Calu3 (cell line): ENCODE results near the gene FAM13B. TPM values are rescaled to one million over a fixed set of nuclear protein-coding genes. Genes with fewer than 3 reads are reported as not detected.

Experiments used
- BruUV-seq: library from RNA; stranded (reverse); fragments of 400-500 nt; replicated peaks from 2 replicates; lab custom pipeline; 2021; lab: Mats Ljungman, UMichigan
- CTCF ChIA-PET: fragments of 300-600 bp; sonication (Branson Sonifier 250); formaldehyde crosslinking; loops from one replicate; lab custom pipeline; 2022; ENCODE audit warnings: antibody characterized with exemption; lab: Charles Lee
- DNase-seq: peaks from one replicate; pipeline ENCODE4 v3.0.0; 2022
- H3K27ac Mint-ChIP-seq: one replicate; pipeline ENCODE4 v1.8.0; 2022; ENCODE audit warnings: mixed read lengths; ENCODE audit not compliant: unreplicated experiment
- H3K27me3 Mint-ChIP-seq: one replicate; pipeline ENCODE4 v1.8.0; 2022; ENCODE audit warnings: mixed read lengths; ENCODE audit not compliant: unreplicated experiment
- H3K36me3 Mint-ChIP-seq: one replicate; pipeline ENCODE4 v1.8.0; 2022; ENCODE audit warnings: mild to moderate bottlenecking, moderate library complexity, mixed read lengths; ENCODE audit not compliant: insufficient read depth, unreplicated experiment
- H3K4me1 Mint-ChIP-seq: one replicate; pipeline ENCODE4 v1.8.0; 2022; ENCODE audit warnings: mild to moderate bottlenecking, low read depth, mixed read lengths; ENCODE audit not compliant: unreplicated experiment
- H3K4me3 Mint-ChIP-seq: one replicate; pipeline ENCODE4 v1.8.0; 2022; ENCODE audit warnings: mild to moderate bottlenecking, low read depth, moderate library complexity, mixed read lengths; ENCODE audit not compliant: unreplicated experiment
- H3K9me3 Mint-ChIP-seq: one replicate; pipeline ENCODE4 v1.8.0; 2022; ENCODE audit warnings: low read depth, mixed read lengths; ENCODE audit not compliant: unreplicated experiment
- CTCF ChIP-seq: fragments of 200-600 bp; IDR thresholded peaks from one replicate; pipeline ENCODE4 v1.8.0; 2022; ENCODE audit warnings: antibody characterized with exemption; ENCODE audit not compliant: unreplicated experiment
- intact Hi-C: fragments of 100-400 bp; cut with micrococcal nuclease; formaldehyde crosslinking; loops from one replicate; pipeline ENCODE4 v1.10.0; 2022; ENCODE audit not compliant: unreplicated experiment
- total RNA-seq: library from RNA; stranded (reverse); gene quantifications from 2 replicates; pipeline ENCODE4 v1.2.3, GENCODE V29; 2022

Gene FAM13B
- total RNA-seq, 1 experiment from 2014 or later = 34.9 TPM

GRCh38 chr5:137888466-137888862 lies 144.4 kb downstream of the FAM13B start:
- no peaks in the 10 kb centered on the region for H3K36me3 Mint-ChIP-seq
- no peak for TF ChIP-seq CTCF

More at GRCh38 chr5:137888466-137888862, 144.4 kb downstream of the FAM13B start:
- CTCF ChIA-PET = interaction anchor here (0.6 to 0.8 kb wide), 3 partner anchors 11 to 25 kb away, joined by 3 read pairs; no protein-coding TSS in a partner anchor
- intact Hi-C loops = no loop called here
- peak overlapping the region; percentile 67 for H3K27ac Mint-ChIP-seq
- peaks cover 12% of the 10 kb centered on the region for H3K4me1 Mint-ChIP-seq
- H3K4me3 Mint-ChIP-seq = peak overlapping the region; percentile 66
- BruUV-seq = no TSS peak
- DNase-seq = no peak
- no peaks in the 10 kb centered on the region for H3K9me3 Mint-ChIP-seq
- H3K27me3 Mint-ChIP-seq = no peaks in the 10 kb centered on the region

Other genes starting within 250 kb of the FAM13B start
- gene MYOT, start 165.2 kb downstream of the FAM13B start, total RNA-seq = not detected in 2 replicates
- gene PKD2L2, start 143.6 kb downstream of the FAM13B start, total RNA-seq = not detected in 2 replicates
- not detected in 2 replicates for gene WNT8A, start 51.0 kb upstream of the FAM13B start, total RNA-seq
- 3.9 and 4.0 TPM in 2 replicates for gene NME5, start 106.3 kb upstream of the FAM13B start, total RNA-seq
- gene BRD8, start 145.6 kb upstream of the FAM13B start, total RNA-seq = 120 and 124 TPM in 2 replicates
- gene KIF20A, start 146.0 kb upstream of the FAM13B start, total RNA-seq = 52.6 and 68.9 TPM in 2 replicates
- 45.8 and 46.9 TPM in 2 replicates for gene CDC23, start 180.2 kb upstream of the FAM13B start, total RNA-seq
- 0.54 and 0.83 TPM in 2 replicates for gene GFRA3, start 241.5 kb upstream of the FAM13B start, total RNA-seq